GM18951 (cell line): Measurements from ENCODE around the gene PRRG4.
"Not testable (repeated sequence)": the region's sequence is repeated elsewhere in the genome, so short reads cannot be mapped to it uniquely, and the experiment has no call there.

ENCODE experiments used
- POLR2A ChIP-seq: IDR thresholded peaks from 4 replicates; pipeline ENCODE4 v1.6.1; 2011; ENCODE audit warnings: mild to moderate bottlenecking; ENCODE audit not compliant: insufficient read length, insufficient read depth; ENCODE audit errors: extremely low read depth
- in situ Hi-C: fragments of 300-500 bp; cut with MboI; formaldehyde crosslinking; loops from one replicate; pipeline ENCODE4 v1.12.0; 2022; ENCODE audit warnings: low sequenced_read_pairs, mixed read lengths, inconsistent platforms; ENCODE audit not compliant: unreplicated experiment

Gene PRRG4

GRCh38 chr11:32829680-32830412 lies at the start of gene PRRG4:
Gene PRRG4 (plus strand): TSS chr11:32829927. CDS start chr11:32830530, 603 bp downstream.
- TF ChIP-seq POLR2A: peak; percentile 80
- in situ Hi-C loops: no loop called here

- in situ Hi-C loops: not testable (repeated sequence)
Measured at GRCh38 chr11:32780839-32781238, 48.9 kb upstream of the PRRG4 start.

GRCh38 chr11:32781721-32782120 lies 48.0 kb upstream of the PRRG4 start:
- in situ Hi-C loops: no loop called here

GRCh38 chr11:32785262-32785661 lies 44.5 kb upstream of the PRRG4 start:
- in situ Hi-C loops: no loop called here
- TF ChIP-seq POLR2A: no peak

More at GRCh38 chr11:32781721-32782120, 48.0 kb upstream of the PRRG4 start:
- no peak for TF ChIP-seq POLR2A

GRCh38 chr11:32786811-32787210 lies 42.9 kb upstream of the PRRG4 start:
- in situ Hi-C loops: no loop called here
- no peak for TF ChIP-seq POLR2A

GRCh38 chr11:32790916-32791315 lies 38.8 kb upstream of the PRRG4 start:
- in situ Hi-C loops: no loop called here
- no peak for TF ChIP-seq POLR2A

GRCh38 chr11:32792111-32792947 lies 37.4 kb upstream of the PRRG4 start:
- in situ Hi-C loops: no loop called here
- TF ChIP-seq POLR2A: no peak

GRCh38 chr11:32792948-32793475 lies 36.7 kb upstream of the PRRG4 start:
- TF ChIP-seq POLR2A: no peak

GRCh38 chr11:32794439-32794838 lies 35.3 kb upstream of the PRRG4 start, which contains the start of gene CCDC73:
Gene CCDC73 (minus strand): TSS chr11:32794662. CDS start chr11:32760243, 34,419 bp downstream.
- TF ChIP-seq POLR2A: no peak
- in situ Hi-C loops: no loop called here

More at GRCh38 chr11:32792948-32793475, 36.7 kb upstream of the PRRG4 start:
- in situ Hi-C loops: no loop called here

GRCh38 chr11:32796425-32796824 lies 33.3 kb upstream of the PRRG4 start:
- no peak for TF ChIP-seq POLR2A
- in situ Hi-C loops: no loop called here

- TF ChIP-seq POLR2A: no peak
- in situ Hi-C loops: no loop called here
Measured at GRCh38 chr11:32809313-32809712, 20.4 kb upstream of the PRRG4 start.

GRCh38 chr11:32817181-32817851 lies 12.4 kb upstream of the PRRG4 start:
- in situ Hi-C loops: no loop called here

GRCh38 chr11:32817852-32818183 lies 11.9 kb upstream of the PRRG4 start:
- no peak for TF ChIP-seq POLR2A
- in situ Hi-C loops: no loop called here

More at GRCh38 chr11:32817181-32817851, 12.4 kb upstream of the PRRG4 start:
- TF ChIP-seq POLR2A: no peak
